HepG2 (cell line): ENCODE data around the gene LTBR. TPM values are rescaled to one million over a fixed set of nuclear protein-coding genes. Genes with fewer than 3 reads are reported as not detected.
A peak's percentile ranks its signal among the peaks of the same experiment; 100 is the strongest.

Source experiments
- ATAC-seq: fragments of 200-7000 bp; cut with Tn5 transposase; 3 replicates; pipeline ENCODE4 v1.9.1; 2020; ENCODE audit warnings: mild to moderate bottlenecking, moderate library complexity
- BruUV-seq: library from RNA; stranded (reverse); fragments of 400-500 nt; replicated peaks from 2 replicates; lab custom pipeline; 2021; lab: Mats Ljungman, UMichigan
- CTCF ChIA-PET: fragments of 300-600 bp; formaldehyde crosslinking; extraction: SDS; loops from one replicate; lab custom pipeline; 2021; ENCODE audit warnings: low total read pairs, inconsistent platforms, low intra/inter-chr PET ratio; lab: Yijun Ruan, JAX
- POLR2A ChIA-PET: fragments of 350-600 bp; sonication (Branson Sonifier 250); formaldehyde crosslinking; loops from one replicate; lab custom pipeline; 2020; ENCODE audit warnings: antibody characterized with exemption, inconsistent platforms; lab: Yijun Ruan, JAX
- DNase-seq: peaks from one replicate; pipeline ENCODE4 v3.0.0-alpha.2; 2015; ENCODE audit warnings: low spot score
- FAIRE-seq: peaks from 3 replicates; lab custom pipeline; 2011; peaks lifted over from hg19 to GRCh38; lab: Jason Lieb, UNC
- H2AFZ ChIP-seq: one replicate; pipeline ENCODE4 v1.6.1; 2011; ENCODE audit warnings: low read length, inconsistent platforms
- H3K27ac ChIP-seq: fragments of 300-600 bp; 3 replicates; pipeline ENCODE4 v1.8.0; 2011; ENCODE audit warnings: mixed run types, mild to moderate bottlenecking, mixed read lengths, low read length, inconsistent platforms; ENCODE audit not compliant: insufficient read depth; ENCODE audit errors: extremely low read length
- H3K27me3 ChIP-seq, 2 experiments: fragments of 200-600 bp in 1 of 2; 2 replicates in 1 of 2; 3 replicates in 1 of 2; pipeline versions ENCODE4 v1.6.0 to v1.8.0; 2011; ENCODE audit warnings: low read length in 2 of 2, mild to moderate bottlenecking in 2 of 2, moderate library complexity in 2 of 2, inconsistent platforms in 1 of 2; ENCODE audit not compliant: insufficient read depth in 2 of 2, control insufficient read depth in 1 of 2
- H3K36me3 ChIP-seq, 2 experiments: fragments of 200-600 bp in 1 of 2; replicated peaks in 1 of 2; 2 replicates in 1 of 2; 3 replicates in 1 of 2; pipeline versions ENCODE4 v1.5.1 to v1.8.0; 2011; ENCODE audit warnings: low read length in 2 of 2, inconsistent platforms in 1 of 2; ENCODE audit not compliant: insufficient read depth in 2 of 2, control insufficient read depth in 1 of 2
- H3K4me1 ChIP-seq: 2 replicates; pipeline ENCODE4 v1.5.1; 2012; ENCODE audit warnings: low read length, inconsistent platforms; ENCODE audit not compliant: insufficient read depth
- H3K4me2 ChIP-seq: 2 replicates; pipeline ENCODE4 v1.6.0; 2011; ENCODE audit warnings: low read depth, low read length, inconsistent platforms
- H3K4me3 ChIP-seq, 3 experiments: fragments of 200-600 bp in 1 of 3; sonication (generic), shearing (Covaris generic) in 1 of 3; replicated peaks in 1 of 3; 2 replicates each; pipeline ENCODE4 v1.5.1; 2011 to 2016; ENCODE audit warnings: low read length in 3 of 3, inconsistent platforms in 2 of 3, low read depth in 2 of 3, mild to moderate bottlenecking in 2 of 3, control low read depth in 1 of 3, mixed read lengths in 1 of 3; ENCODE audit not compliant: insufficient read depth in 1 of 3
- H3K79me2 ChIP-seq: one replicate; pipeline ENCODE4 v1.6.1; 2011; ENCODE audit warnings: low read length, inconsistent platforms; ENCODE audit not compliant: insufficient read depth
- H3K9ac ChIP-seq: 2 replicates; pipeline ENCODE4 v1.6.0; 2011; ENCODE audit warnings: mild to moderate bottlenecking, low read depth, low read length, inconsistent platforms; ENCODE audit not compliant: insufficient read depth
- H3K9me3 ChIP-seq: 2 replicates; pipeline ENCODE4 v1.5.1; 2012; ENCODE audit warnings: mild to moderate bottlenecking, low read length
- H4K20me1 ChIP-seq: 2 replicates; pipeline ENCODE4 v1.6.0; 2011; ENCODE audit warnings: inconsistent platforms, mild to moderate bottlenecking, low read length, moderate library complexity; ENCODE audit not compliant: insufficient read depth
- CBFB ChIP-seq: sonication (generic); formaldehyde crosslinking; IDR thresholded peaks from 2 replicates; pipeline ENCODE4 v1.4.0; 2020; ENCODE audit warnings: missing genetic modification reagents
- FOXK1 ChIP-seq: sonication (generic); formaldehyde crosslinking; IDR thresholded peaks from 2 replicates; pipeline ENCODE4 v1.4.0; 2020; ENCODE audit warnings: low read depth, missing genetic modification reagents, borderline replicate concordance
- GLI4 ChIP-seq: sonication (generic); formaldehyde crosslinking; IDR thresholded peaks from 2 replicates; pipeline ENCODE4 v1.5.1; 2020; ENCODE audit warnings: missing genetic modification reagents, mild to moderate bottlenecking, moderate library complexity, borderline replicate concordance
- ISL2 ChIP-seq: sonication (generic); formaldehyde crosslinking; IDR thresholded peaks from 2 replicates; pipeline ENCODE4 v1.5.0; 2020; ENCODE audit warnings: missing genetic modification reagents
- LCORL ChIP-seq, 2 experiments: fragments of 450-650 bp in 1 of 2; sonication (generic) in 1 of 2; formaldehyde crosslinking in 1 of 2; IDR thresholded peaks; 2 replicates each; pipeline versions ENCODE4 v1.5.0 to v1.6.1; 2017 to 2020; ENCODE audit warnings: antibody characterized with exemption in 1 of 2, missing genetic modification reagents in 1 of 2
- MAFF ChIP-seq: IDR thresholded peaks from 2 replicates; pipeline ENCODE4 v1.6.1; 2011; ENCODE audit warnings: low read depth, low read length, improper control_type of control experiment
- MAFG ChIP-seq: sonication (generic); formaldehyde crosslinking; IDR thresholded peaks from 2 replicates; pipeline ENCODE4 v1.5.1; 2020; ENCODE audit warnings: mild to moderate bottlenecking, missing genetic modification reagents
- SAP130 ChIP-seq: IDR thresholded peaks from 2 replicates; pipeline ENCODE4 v1.6.1; 2016; ENCODE audit warnings: low read depth
- SP2 ChIP-seq: sonication (generic); formaldehyde crosslinking; IDR thresholded peaks from 2 replicates; pipeline ENCODE4 v1.5.1; 2020; ENCODE audit warnings: mild to moderate bottlenecking, missing genetic modification reagents
- ZHX1 ChIP-seq: sonication (generic); formaldehyde crosslinking; IDR thresholded peaks from 2 replicates; pipeline ENCODE4 v1.8.1; 2022; ENCODE audit warnings: low read depth, mild to moderate bottlenecking, missing genetic modification reagents
- ZIK1 ChIP-seq: sonication (generic); formaldehyde crosslinking; IDR thresholded peaks from 2 replicates; pipeline ENCODE4 v1.5.0; 2020; ENCODE audit warnings: mild to moderate bottlenecking, low read depth, missing genetic modification reagents, borderline replicate concordance
- ZNF292 ChIP-seq: sonication (generic); formaldehyde crosslinking; IDR thresholded peaks from 2 replicates; pipeline ENCODE4 v1.8.1; 2022; ENCODE audit warnings: mild to moderate bottlenecking, low read depth, missing genetic modification reagents, borderline replicate concordance
- ZNF326 ChIP-seq: sonication (generic); formaldehyde crosslinking; IDR thresholded peaks from 2 replicates; pipeline ENCODE4 v1.4.0; 2020; ENCODE audit warnings: missing genetic modification reagents, borderline replicate concordance
- ZNF44 ChIP-seq: sonication (generic); formaldehyde crosslinking; IDR thresholded peaks from 2 replicates; pipeline ENCODE4 v1.5.1; 2020; ENCODE audit warnings: mild to moderate bottlenecking, missing genetic modification reagents
- ZNF589 ChIP-seq: sonication (generic); formaldehyde crosslinking; conservative IDR thresholded peaks from 2 replicates; pipeline ENCODE4 v1.8.0; 2022; ENCODE audit warnings: mild to moderate bottlenecking, moderate library complexity, missing genetic modification reagents
- ZSCAN29 ChIP-seq: sonication (generic); formaldehyde crosslinking; conservative IDR thresholded peaks from 2 replicates; pipeline ENCODE4 v1.4.0; 2020; ENCODE audit warnings: mild to moderate bottlenecking, missing genetic modification reagents
- WGBS: methylation state at CpG from one replicate; pipeline ENCODE4 v1.1.6; 2017; ENCODE audit warnings: low lambda C conversion rate; 5-methylcytosine and 5-hydroxymethylcytosine counted together
- in situ Hi-C: cut with HindIII; loops from 2 replicates; pipeline ENCODE4 v1.10.0; 2017; ENCODE audit warnings: low pct_unique_long_range_greater_than_20kb; ENCODE audit not compliant: extremely low pct_ligation_motif_present
- intact Hi-C: fragments of 100-400 bp; cut with micrococcal nuclease; formaldehyde crosslinking; loops from one replicate; pipeline ENCODE4 v1.10.0; 2022; ENCODE audit not compliant: unreplicated experiment
- polyA plus RNA-seq, 8 experiments: library from polyadenylated mRNA; depleted of rRNA in 3 of 8; stranded (reverse) in 7 of 8; unstranded in 1 of 8; fragments of >200 nt; fragmentation: Illumina TruSeq in 4 of 8; extraction: Trizol in 4 of 8; gene quantifications; 2 replicates each; pipeline versions ENCODE4 v1.2.1 to v1.2.3, GENCODE V29; 2011 to 2016; ENCODE audit warnings: low read depth in 4 of 8, missing spikeins in 1 of 8, mixed read lengths in 1 of 8; ENCODE audit not compliant: insufficient read depth in 1 of 8
- total RNA-seq, 5 experiments: library from RNA; depleted of rRNA; stranded (reverse); fragments of >200 nt; fragmentation: Illumina TruSeq; extraction: Trizol; gene quantifications; 2 replicates each; pipeline ENCODE4 v1.2.3, GENCODE V29; 2016; ENCODE audit warnings: low read depth in 1 of 5
- TF ChIP-seq, protein P1 (sequence below): sonication (generic); formaldehyde crosslinking; IDR thresholded peaks from 2 replicates; pipeline ENCODE4 v1.8.1; 2023; ENCODE audit warnings: mild to moderate bottlenecking, inconsistent platforms, moderate library complexity, missing genetic modification reagents, borderline replicate concordance
- TF ChIP-seq, protein P2 (sequence below): IDR thresholded peaks from 2 replicates; pipeline ENCODE4 v1.6.1; 2016

Gene LTBR
- total and polyA plus RNA-seq, 2 of the 13 experiments (the other 11 are each of a cell fraction or from before 2014, with no cell fraction given), result 31.4 to 34.8 TPM

DNA sequence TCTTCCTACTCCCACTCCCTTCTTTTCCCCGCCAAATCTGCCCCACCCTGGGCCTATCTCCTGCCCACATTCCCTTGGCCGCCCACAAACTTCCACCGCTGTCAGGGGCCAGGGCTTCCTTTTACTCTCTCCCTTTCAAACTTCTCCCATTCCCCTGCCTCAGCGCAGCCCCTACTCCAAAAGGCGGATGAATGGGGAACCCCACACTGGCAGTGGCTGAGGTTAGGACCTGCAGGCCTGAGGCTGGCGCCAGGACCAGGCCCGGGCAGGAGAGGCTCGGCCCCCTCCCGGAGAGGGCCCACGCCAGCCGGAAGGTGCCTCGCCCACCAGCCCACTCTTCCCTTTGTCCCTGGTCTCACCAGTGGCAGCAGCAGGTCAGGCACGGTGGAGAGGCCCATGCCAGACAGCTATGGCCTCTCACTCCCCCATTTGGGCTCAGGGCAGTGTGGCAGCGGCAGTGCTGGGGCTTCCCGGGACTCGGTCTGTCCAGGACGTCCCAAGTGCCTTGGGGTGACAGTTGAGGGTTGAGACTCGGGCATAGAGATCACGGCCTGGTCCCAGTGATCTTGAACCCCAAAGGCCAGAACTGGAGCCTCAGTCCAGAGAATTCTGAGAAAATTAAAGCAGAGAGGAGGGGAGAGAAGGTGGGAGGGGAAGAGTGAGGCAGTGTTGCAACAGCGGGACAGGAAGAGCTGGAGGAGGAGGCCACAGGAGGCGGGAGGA, 42.4 kb upstream of the LTBR start, which contains the start of gene TNFRSF1A:
Gene TNFRSF1A (minus strand): TSS at position 660 of the 723 bp plus-strand sequence. CDS start 262 bp downstream, at position 398.
- intact Hi-C loops, result loop anchor here (10.0 kb wide), 1 partner anchor 193 kb away; the partner anchor contains the start of gene GAPDH
- Histone ChIP-seq H3K27ac (peak within 1 kb of the TSS; percentile 82), H3K9ac (peak within 1 kb of the TSS; percentile 95), H3K79me2 (peaks cover 59% of the 10 kb centered on the region), H2AFZ (no peak within 1 kb of the TSS), H3K36me3 (no peaks in the 10 kb centered on the region), H3K9me3 (no peaks in the 10 kb centered on the region), H4K20me1 (no peaks in the 10 kb centered on the region; the same call in 1 of the 2 replicates), H3K27me3 (no peaks in the 10 kb centered on the region; a peak in 1 of 5 replicates), H3K4me1 (peaks cover 80% of the 10 kb centered on the region), H3K4me3 (peak within 1 kb of the TSS; percentile 85 to 99 (median 97)), H3K4me2 (peak within 1 kb of the TSS; percentile 96)
- ChIA-PET POLR2A (interaction anchor here (0.7 to 11.0 kb wide), 13 partner anchors 14 to 194 kb away, joined by 3 to 278 read pairs (median 5); partner anchors contain the start of genes GAPDH, LTBR, MRPL51 and PLEKHG6), CTCF (no interaction called here)
- BruUV-seq, result TSS peak; percentile 70
- in situ Hi-C loops, result no loop called here
- DNase-seq (peak; percentile 65), FAIRE-seq (peak; percentile 95), ATAC-seq (peak; percentile 56)
- WGBS, result 0% methylated on average over 16 of the region's 21 CpGs
- TF ChIP-seq ZNF326, result no peak
- no peak for TF ChIP-seq ZIK1 (CRISPR knock-in tag)
- TF ChIP-seq MAFF, result no peak
- peak; percentile 34; the same call in 1 of the 2 replicates for TF ChIP-seq GLI4 (CRISPR knock-in tag)
- TF ChIP-seq ZNF44 (CRISPR knock-in tag), result peak; percentile 28; the same call in 1 of the 2 replicates
- TF ChIP-seq LCORL (IDR thresholded peaks at IDR 0.05), result no peak
- peak; percentile 82 for TF ChIP-seq LCORL (CRISPR knock-in tag; IDR thresholded peaks at IDR 0.05)
- peak; percentile 36; the same call in 1 of the 2 replicates for TF ChIP-seq FOXK1 (CRISPR knock-in tag)
- no peak for TF ChIP-seq CBFB (CRISPR knock-in tag)
- peak; percentile 89 for TF ChIP-seq SAP130 (CRISPR knock-in tag)
- TF ChIP-seq ZNF589 (CRISPR knock-in tag), result peak; percentile 78; the same call in 1 of the 2 replicates
- no peak for TF ChIP-seq ZSCAN29 (CRISPR knock-in tag)
- TF ChIP-seq, protein P1, sequence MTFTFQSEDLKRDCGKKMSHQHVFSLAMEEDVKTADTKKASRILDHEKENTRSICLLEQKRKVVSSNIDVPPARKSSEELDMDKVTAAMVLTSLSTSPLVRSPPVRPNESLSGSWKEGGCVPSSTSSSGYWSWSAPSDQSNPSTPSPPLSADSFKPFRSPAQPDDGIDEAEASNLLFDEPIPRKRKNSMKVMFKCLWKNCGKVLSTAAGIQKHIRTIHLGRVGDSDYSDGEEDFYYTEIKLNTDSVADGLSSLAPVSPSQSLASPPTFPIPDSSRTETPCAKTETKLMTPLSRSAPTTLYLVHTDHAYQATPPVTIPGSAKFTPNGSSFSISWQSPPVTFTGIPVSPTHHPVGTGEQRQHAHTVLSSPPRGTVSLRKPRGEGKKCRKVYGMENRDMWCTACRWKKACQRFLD (CRISPR knock-in tag), result no peak
- 0 out of 2 replicates have a peak, but pooled peaks have one; percentile 20 for TF ChIP-seq ISL2 (CRISPR knock-in tag)
- TF ChIP-seq MAFG (CRISPR knock-in tag), result no peak
- TF ChIP-seq, protein P2, sequence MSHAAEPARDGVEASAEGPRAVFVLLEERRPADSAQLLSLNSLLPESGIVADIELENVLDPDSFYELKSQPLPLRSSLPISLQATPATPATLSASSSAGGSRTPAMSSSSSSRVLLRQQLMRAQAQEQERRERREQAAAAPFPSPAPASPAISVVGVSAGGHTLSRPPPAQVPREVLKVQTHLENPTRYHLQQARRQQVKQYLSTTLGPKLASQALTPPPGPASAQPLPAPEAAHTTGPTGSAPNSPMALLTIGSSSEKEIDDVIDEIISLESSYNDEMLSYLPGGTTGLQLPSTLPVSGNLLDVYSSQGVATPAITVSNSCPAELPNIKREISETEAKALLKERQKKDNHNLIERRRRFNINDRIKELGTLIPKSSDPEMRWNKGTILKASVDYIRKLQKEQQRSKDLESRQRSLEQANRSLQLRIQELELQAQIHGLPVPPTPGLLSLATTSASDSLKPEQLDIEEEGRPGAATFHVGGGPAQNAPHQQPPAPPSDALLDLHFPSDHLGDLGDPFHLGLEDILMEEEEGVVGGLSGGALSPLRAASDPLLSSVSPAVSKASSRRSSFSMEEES (CRISPR knock-in tag), result no peak
- peak; percentile 36; the same call in 1 of the 2 replicates for TF ChIP-seq ZHX1 (CRISPR knock-in tag)
- TF ChIP-seq ZNF292, result peak; percentile 34
- TF ChIP-seq SP2 (CRISPR knock-in tag), result no peak
